HepG2 (cell line): ENCODE data around the gene RTF1. TPM values are rescaled to one million over a fixed set of nuclear protein-coding genes. Genes with fewer than 3 reads are reported as not detected.

ENCODE experiments used
- HNRNPL ChIP-seq: fragments of 200-400 bp; formaldehyde crosslinking; IDR thresholded peaks from 2 replicates; pipeline ENCODE4 v1.6.1; 2017; ENCODE audit warnings: mild to moderate bottlenecking, low read depth, low read length
- IKZF5 ChIP-seq: IDR thresholded peaks from 2 replicates; pipeline ENCODE4 v1.6.1; 2018; ENCODE audit warnings: missing genetic modification reagents, mild to moderate bottlenecking, missing compliant biosample characterization
- SALL2 ChIP-seq: sonication (generic); formaldehyde crosslinking; IDR thresholded peaks from 2 replicates; pipeline ENCODE4 v1.8.1; 2023; ENCODE audit warnings: mild to moderate bottlenecking, missing genetic modification reagents, inconsistent platforms
- SKIL ChIP-seq: sonication (generic); formaldehyde crosslinking; IDR thresholded peaks from 2 replicates; pipeline ENCODE4 v1.8.0; 2022; ENCODE audit warnings: missing genetic modification reagents, mild to moderate bottlenecking, moderate library complexity, borderline replicate concordance
- SRY ChIP-seq: sonication (generic); formaldehyde crosslinking; IDR thresholded peaks from 2 replicates; pipeline ENCODE4 v1.8.0; 2022; ENCODE audit warnings: mild to moderate bottlenecking, missing genetic modification reagents
- ZC3H13 ChIP-seq: sonication (generic); formaldehyde crosslinking; IDR thresholded peaks from 2 replicates; pipeline ENCODE4 v1.8.1; 2023; ENCODE audit warnings: mild to moderate bottlenecking, missing genetic modification reagents, moderate library complexity
- ZNF703 ChIP-seq: sonication (generic); formaldehyde crosslinking; IDR thresholded peaks from 2 replicates; pipeline ENCODE4 v1.5.1; 2020; ENCODE audit warnings: missing genetic modification reagents, mild to moderate bottlenecking, moderate library complexity, borderline replicate concordance
- ZNF768 ChIP-seq: sonication (generic); formaldehyde crosslinking; IDR thresholded peaks from 2 replicates; pipeline ENCODE4 v1.4.0; 2020; ENCODE audit warnings: missing genetic modification reagents
- ZNF777 ChIP-seq: sonication (generic); formaldehyde crosslinking; IDR thresholded peaks from 2 replicates; pipeline ENCODE4 v1.4.0; 2020; ENCODE audit warnings: missing genetic modification reagents
- ZSCAN9 ChIP-seq: IDR thresholded peaks from 2 replicates; pipeline ENCODE4 v1.6.1; 2016; ENCODE audit warnings: borderline replicate concordance
- polyA plus RNA-seq, 8 experiments: library from polyadenylated mRNA; depleted of rRNA in 3 of 8; stranded (reverse) in 7 of 8; unstranded in 1 of 8; fragments of >200 nt; fragmentation: Illumina TruSeq in 4 of 8; extraction: Trizol in 4 of 8; gene quantifications; 2 replicates each; pipeline versions ENCODE4 v1.2.1 to v1.2.3, GENCODE V29; 2011 to 2016; ENCODE audit warnings: low read depth in 4 of 8, missing spikeins in 1 of 8, mixed read lengths in 1 of 8; ENCODE audit not compliant: insufficient read depth in 1 of 8
- total RNA-seq, 5 experiments: library from RNA; depleted of rRNA; stranded (reverse); fragments of >200 nt; fragmentation: Illumina TruSeq; extraction: Trizol; gene quantifications; 2 replicates each; pipeline ENCODE4 v1.2.3, GENCODE V29; 2016; ENCODE audit warnings: low read depth in 1 of 5
- TF ChIP-seq, protein P1 (sequence below), 2 experiments: fragments of 450-650 bp in 1 of 2; sonication (generic) in 1 of 2; formaldehyde crosslinking in 1 of 2; IDR thresholded peaks; 2 replicates each; pipeline versions ENCODE4 v1.6.1 to v1.8.0; 2016 to 2022; ENCODE audit warnings: antibody characterized with exemption in 1 of 2, mild to moderate bottlenecking in 1 of 2, missing genetic modification reagents in 1 of 2

RTF1 gene
- total and polyA plus RNA-seq, 2 of the 13 experiments (the other 11 are each of a cell fraction or from before 2014, with no cell fraction given): 13.9 to 17.9 TPM

GRCh38 chr15:41495736-41496599, 79.1 kb downstream of the RTF1 start (continued):
- TF ChIP-seq SRY (peak; percentile 95), HNRNPL (peak; percentile 50; the same call in 1 of the 2 replicates), ZSCAN9 (0 out of 2 replicates have a peak, but pooled peaks have one; percentile 42), ZNF768 (CRISPR knock-in tag) (peak; percentile 88; the same call in 1 of the 2 replicates), ZC3H13 (CRISPR knock-in tag) (peak; percentile 66; the same call in 1 of the 2 replicates), IKZF5 (CRISPR knock-in tag) (peak; percentile 88), ZNF703 (peak; percentile 77; the same call in 1 of the 2 replicates), SKIL (CRISPR knock-in tag) (peak; percentile 81; the same call in 1 of the 2 replicates), SALL2 (CRISPR knock-in tag) (peak; percentile 34; the same call in 1 of the 2 replicates), ZNF777 (CRISPR knock-in tag) (peak; percentile 89)
- TF ChIP-seq, protein P1, sequence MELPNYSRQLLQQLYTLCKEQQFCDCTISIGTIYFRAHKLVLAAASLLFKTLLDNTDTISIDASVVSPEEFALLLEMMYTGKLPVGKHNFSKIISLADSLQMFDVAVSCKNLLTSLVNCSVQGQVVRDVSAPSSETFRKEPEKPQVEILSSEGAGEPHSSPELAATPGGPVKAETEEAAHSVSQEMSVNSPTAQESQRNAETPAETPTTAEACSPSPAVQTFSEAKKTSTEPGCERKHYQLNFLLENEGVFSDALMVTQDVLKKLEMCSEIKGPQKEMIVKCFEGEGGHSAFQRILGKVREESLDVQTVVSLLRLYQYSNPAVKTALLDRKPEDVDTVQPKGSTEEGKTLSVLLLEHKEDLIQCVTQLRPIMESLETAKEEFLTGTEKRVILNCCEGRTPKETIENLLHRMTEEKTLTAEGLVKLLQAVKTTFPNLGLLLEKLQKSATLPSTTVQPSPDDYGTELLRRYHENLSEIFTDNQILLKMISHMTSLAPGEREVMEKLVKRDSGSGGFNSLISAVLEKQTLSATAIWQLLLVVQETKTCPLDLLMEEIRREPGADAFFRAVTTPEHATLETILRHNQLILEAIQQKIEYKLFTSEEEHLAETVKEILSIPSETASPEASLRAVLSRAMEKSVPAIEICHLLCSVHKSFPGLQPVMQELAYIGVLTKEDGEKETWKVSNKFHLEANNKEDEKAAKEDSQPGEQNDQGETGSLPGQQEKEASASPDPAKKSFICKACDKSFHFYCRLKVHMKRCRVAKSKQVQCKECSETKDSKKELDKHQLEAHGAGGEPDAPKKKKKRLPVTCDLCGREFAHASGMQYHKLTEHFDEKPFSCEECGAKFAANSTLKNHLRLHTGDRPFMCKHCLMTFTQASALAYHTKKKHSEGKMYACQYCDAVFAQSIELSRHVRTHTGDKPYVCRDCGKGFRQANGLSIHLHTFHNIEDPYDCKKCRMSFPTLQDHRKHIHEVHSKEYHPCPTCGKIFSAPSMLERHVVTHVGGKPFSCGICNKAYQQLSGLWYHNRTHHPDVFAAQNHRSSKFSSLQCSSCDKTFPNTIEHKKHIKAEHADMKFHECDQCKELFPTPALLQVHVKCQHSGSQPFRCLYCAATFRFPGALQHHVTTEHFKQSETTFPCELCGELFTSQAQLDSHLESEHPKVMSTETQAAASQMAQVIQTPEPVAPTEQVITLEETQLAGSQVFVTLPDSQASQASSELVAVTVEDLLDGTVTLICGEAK (IDR thresholded peaks at IDR 0.05): no peak
- TF ChIP-seq, protein P1 (CRISPR knock-in tag; IDR thresholded peaks at IDR 0.05): peak; percentile 91
